GM12878 (cell line): ENCODE results near the gene SHQ1. TPM values are rescaled to one million over a fixed set of nuclear protein-coding genes. Genes with fewer than 3 reads are reported as not detected.

Source experiments
- ATAC-seq: fragments of 200-7000 bp; cut with Tn5 transposase; 3 replicates; pipeline ENCODE4 v1.9.1; 2020; ENCODE audit warnings: mild to moderate bottlenecking, moderate library complexity
- BruUV-seq: library from RNA; stranded (reverse); fragments of 400-500 nt; replicated peaks from 2 replicates; lab custom pipeline; 2021; lab: Mats Ljungman, UMichigan
- CTCF ChIA-PET: fragments of 300-600 bp; sonication (Branson Sonifier 250); formaldehyde crosslinking; extraction: SDS; loops from one replicate; lab custom pipeline; 2021; ENCODE audit warnings: inconsistent platforms; lab: Yijun Ruan, JAX
- POLR2A ChIA-PET: fragments of 350-600 bp; formaldehyde crosslinking; extraction: SDS; loops from one replicate; lab custom pipeline; 2021; ENCODE audit warnings: inconsistent platforms; lab: Charles Lee
- RAD21 ChIA-PET: fragments of 300-600 bp; sonication (Branson Sonifier 250); formaldehyde crosslinking; loops from one replicate; lab custom pipeline; 2023; ENCODE audit warnings: antibody characterized with exemption; ENCODE audit not compliant: unreplicated experiment; lab: Charles Lee
- SMC1A ChIA-PET: fragments of 300-600 bp; sonication (Branson Sonifier 250); formaldehyde crosslinking; loops from one replicate; lab custom pipeline; 2023; ENCODE audit not compliant: unreplicated experiment, uncharacterized antibody; lab: Charles Lee
- DNase-seq: peaks from one replicate; pipeline ENCODE4 v3.0.0-alpha.2; 2011; ENCODE audit warnings: low read depth, low spot score
- FAIRE-seq: peaks from 3 replicates; lab custom pipeline; 2011; peaks lifted over from hg19 to GRCh38; lab: Jason Lieb, UNC
- H2AFZ ChIP-seq: 2 replicates; pipeline ENCODE4 v1.6.0; 2011; ENCODE audit warnings: low read depth, low read length, control low read depth; ENCODE audit not compliant: control insufficient read depth
- H3K27ac ChIP-seq: 2 replicates; pipeline ENCODE4 v1.5.1; 2011; ENCODE audit warnings: control low read depth; ENCODE audit not compliant: control insufficient read depth, insufficient read depth
- H3K27me3 ChIP-seq, 2 experiments: replicated peaks in 1 of 2; 2 replicates each; pipeline versions ENCODE4 v1.6.0 to v1.6.1; 2011; ENCODE audit warnings: low read length in 1 of 2; ENCODE audit not compliant: control insufficient read depth in 2 of 2, insufficient read depth in 2 of 2
- H3K36me3 ChIP-seq, 2 experiments: 2 replicates each; pipeline ENCODE4 v1.5.1; 2011; ENCODE audit warnings: low read length in 1 of 2; ENCODE audit not compliant: control insufficient read depth in 2 of 2, insufficient read depth in 2 of 2
- H3K4me1 ChIP-seq: 2 replicates; pipeline ENCODE4 v1.6.1; 2011; ENCODE audit warnings: mild to moderate bottlenecking, low read length, moderate library complexity, mixed read lengths; ENCODE audit not compliant: control insufficient read depth, insufficient read depth
- H3K4me2 ChIP-seq: 2 replicates; pipeline ENCODE4 v1.6.0; 2011; ENCODE audit warnings: control low read depth; ENCODE audit not compliant: control insufficient read depth, insufficient read depth
- H3K4me3 ChIP-seq: fragments of 200-600 bp; sonication (generic); 2 replicates; pipeline ENCODE4 v1.5.1; 2016
- H3K79me2 ChIP-seq: 2 replicates; pipeline ENCODE4 v1.6.0; 2011; ENCODE audit warnings: low read length; ENCODE audit not compliant: control insufficient read depth, insufficient read depth
- H3K9ac ChIP-seq: 2 replicates; pipeline ENCODE4 v1.8.0; 2011; ENCODE audit warnings: low read length, control low read depth, mixed read lengths; ENCODE audit not compliant: control insufficient read depth, insufficient read depth
- H3K9me3 ChIP-seq: replicated peaks from 3 replicates; pipeline ENCODE4 v1.5.1; 2011; ENCODE audit warnings: mild to moderate bottlenecking, low read length; ENCODE audit not compliant: control insufficient read depth, insufficient read depth
- H4K20me1 ChIP-seq: 2 replicates; pipeline ENCODE4 v1.6.0; 2011; ENCODE audit not compliant: control insufficient read depth, insufficient read depth
- BCL11A ChIP-seq: IDR thresholded peaks from 2 replicates; pipeline ENCODE4 v1.6.1; 2011; ENCODE audit warnings: low read depth, low read length
- CBX3 ChIP-seq: fragments of 200-600 bp; sonication (generic); IDR thresholded peaks from 2 replicates; pipeline ENCODE4 v1.6.1; 2016; ENCODE audit warnings: low read depth, borderline replicate concordance
- CEBPB ChIP-seq, 2 experiments: fragments of 150-350 bp in 1 of 2; IDR thresholded peaks; 2 replicates each; pipeline ENCODE4 v1.6.1; 2012 to 2014; ENCODE audit warnings: low read depth in 2 of 2, low read length in 2 of 2, borderline replicate concordance in 1 of 2, inconsistent platforms in 1 of 2
- CHD4 ChIP-seq: fragments of 200-600 bp; sonication (generic); IDR thresholded peaks from 2 replicates; pipeline ENCODE4 v1.6.1; 2016; ENCODE audit warnings: mild to moderate bottlenecking
- DPF2 ChIP-seq: fragments of 450-650 bp; IDR thresholded peaks from 2 replicates; pipeline ENCODE4 v1.6.1; 2017; ENCODE audit warnings: mild to moderate bottlenecking
- EED ChIP-seq: sonication (generic); IDR thresholded peaks from 2 replicates; pipeline ENCODE4 v1.6.1; 2016; ENCODE audit warnings: antibody characterized with exemption, low read depth
- EGR1 ChIP-seq, 2 experiments: IDR thresholded peaks; 1 replicate in 1 of 2; 2 replicates in 1 of 2; pipeline ENCODE4 v1.6.1; 2011 to 2012; ENCODE audit warnings: low read depth in 2 of 2, low read length in 2 of 2, borderline replicate concordance in 1 of 2, mild to moderate bottlenecking in 1 of 2, moderate library complexity in 1 of 2
- IRF4 ChIP-seq: IDR thresholded peaks from 2 replicates; pipeline ENCODE4 v1.6.1; 2011; ENCODE audit warnings: low read depth, low read length
- KLF5 ChIP-seq: fragments of 450-650 bp; IDR thresholded peaks from 2 replicates; pipeline ENCODE4 v1.6.1; 2014; ENCODE audit warnings: mild to moderate bottlenecking; ENCODE audit not compliant: partially characterized antibody
- RFX5 ChIP-seq: IDR thresholded peaks from 2 replicates; pipeline ENCODE4 v1.6.1; 2011; ENCODE audit warnings: low read depth, low read length, improper control_type of control experiment
- SMARCA5 ChIP-seq: fragments of 450-650 bp; IDR thresholded peaks from 2 replicates; pipeline ENCODE4 v1.6.1; 2017; ENCODE audit warnings: mild to moderate bottlenecking
- SPI1 ChIP-seq: IDR thresholded peaks from 2 replicates; pipeline ENCODE4 v1.6.1; 2011; ENCODE audit warnings: low read depth, mild to moderate bottlenecking, low read length, moderate library complexity, borderline replicate concordance; ENCODE audit not compliant: insufficient read depth
- SRF ChIP-seq, 2 experiments: IDR thresholded peaks; 2 replicates each; pipeline ENCODE4 v1.6.1; 2011; ENCODE audit warnings: low read depth in 2 of 2, low read length in 2 of 2, mild to moderate bottlenecking in 1 of 2, moderate library complexity in 1 of 2
- TCF7 ChIP-seq: IDR thresholded peaks from 2 replicates; pipeline ENCODE4 v1.6.1; 2014; ENCODE audit warnings: antibody characterized with exemption, borderline replicate concordance
- ZNF207 ChIP-seq: fragments of 450-650 bp; IDR thresholded peaks from 2 replicates; pipeline ENCODE4 v1.6.1; 2014; ENCODE audit warnings: antibody characterized with exemption, mild to moderate bottlenecking, borderline replicate concordance
- ZNF622 ChIP-seq: fragments of 450-650 bp; IDR thresholded peaks from 2 replicates; pipeline ENCODE4 v1.6.1; 2017; ENCODE audit warnings: mild to moderate bottlenecking, inconsistent platforms
- ZNF687 ChIP-seq: fragments of 450-650 bp; IDR thresholded peaks from 2 replicates; pipeline ENCODE4 v1.6.1; 2017; ENCODE audit warnings: mild to moderate bottlenecking, moderate library complexity
- WGBS: methylation state at CpG from one replicate; pipeline ENCODE4 v1.1.6; 2016; ENCODE audit warnings: low lambda C conversion rate; ENCODE audit not compliant: insufficient replicate concordance, insufficient coverage; ENCODE audit errors: missing lambda C conversion rate; 5-methylcytosine and 5-hydroxymethylcytosine counted together
- in situ Hi-C: fragments of 300-500 bp; cut with MboI; formaldehyde crosslinking; loops from 9 replicates; pipeline ENCODE4 v1.14.3; 2018; ENCODE audit warnings: mixed read lengths
- intact Hi-C: fragments of 100-400 bp; cut with micrococcal nuclease; formaldehyde crosslinking; loops from one replicate; pipeline ENCODE4 v1.14.2; 2022; ENCODE audit not compliant: unreplicated experiment
- polyA plus RNA-seq, 11 experiments: library from polyadenylated mRNA; depleted of rRNA in 4 of 11; unstranded in 6 of 11; stranded (reverse) in 5 of 11; fragments of >200 nt; fragmentation: Nextera tagmentation in 4 of 11; fragmentation: Illumina TruSeq in 1 of 11; extraction: Ambion mirVana in 4 of 11; extraction: Trizol in 1 of 11; gene quantifications; 1 replicate in 1 of 11; 2 replicates in 10 of 11; pipeline versions ENCODE4 v1.2.1 to v1.2.3, GENCODE V29; 2011 to 2016; ENCODE audit warnings: inconsistent platforms in 2 of 11, missing spikeins in 2 of 11, low read depth in 1 of 11
- total RNA-seq, 4 experiments: library from RNA; depleted of rRNA in 3 of 4; stranded (reverse); fragments of >200 nt in 3 of 4; fragmentation: Illumina TruSeq in 1 of 4; extraction: Trizol in 1 of 4; gene quantifications; 2 replicates each; pipeline versions ENCODE4 v1.2.1 to v1.2.3, GENCODE V29; 2013 to 2021

SHQ1 gene
- total and polyA plus RNA-seq, 10 of the 15 experiments (the other 5 are each of a cell fraction or from before 2014, with no cell fraction given) = 12.6 to 51.7 (median 24.5) TPM

- intact Hi-C loops = no loop called here
- ChIA-PET POLR2A (interaction anchor here (0.6 to 0.7 kb wide), 2 partner anchors 15 to 38 kb away, joined by 3 read pairs; no protein-coding TSS in a partner anchor), RAD21 (no interaction called here), SMC1A (interaction anchor here (1.6 kb wide), 1 partner anchor 12 kb away, joined by 4 read pairs; no protein-coding TSS in a partner anchor), CTCF (interaction anchor here (1.1 to 1.2 kb wide), 2 partner anchors 10 to 14 kb away, joined by 3 read pairs; no protein-coding TSS in a partner anchor)
- in situ Hi-C loops = no loop called here
- Histone ChIP-seq H3K36me3 (peaks cover 2 to 30% of the 10 kb centered on the region in 2 experiments), H3K9ac (no peak overlapping the region), H3K4me3 (no peak overlapping the region), H3K27me3 (no peaks in the 10 kb centered on the region), H3K4me2 (no peak overlapping the region), H3K79me2 (no peaks in the 10 kb centered on the region), H3K9me3 (no peaks in the 10 kb centered on the region), H2AFZ (no peak overlapping the region), H3K4me1 (no peaks in the 10 kb centered on the region), H3K27ac (no peak overlapping the region), H4K20me1 (no peaks in the 10 kb centered on the region)
- no TSS peak for BruUV-seq
- no peak for TF ChIP-seq SMARCA5
- TF ChIP-seq CEBPB (IDR thresholded peaks at IDR 0.05; ENCODE audit: borderline replicate concordance in 1 of 2, low read depth in 2 of 2, low read length in 2 of 2) = no peak
- TF ChIP-seq EGR1 (IDR thresholded peaks at IDR 0.05; ENCODE audit: borderline replicate concordance in 1 of 2, low read depth in 2 of 2, low read length in 2 of 2) = no peak
- TF ChIP-seq SRF (IDR thresholded peaks at IDR 0.05; ENCODE audit: low read depth in 2 of 2, low read length in 2 of 2) = no peak
- TF ChIP-seq EED = no peak
- TF ChIP-seq IRF4 = no peak
- TF ChIP-seq SPI1 = no peak
- TF ChIP-seq DPF2 = no peak
- TF ChIP-seq ZNF207 = no peak
- TF ChIP-seq KLF5 = no peak
- TF ChIP-seq ZNF687 = no peak
- TF ChIP-seq BCL11A = no peak
- TF ChIP-seq CHD4 = no peak
- TF ChIP-seq RFX5 = no peak
- TF ChIP-seq TCF7 = no peak
- TF ChIP-seq CBX3 = no peak
- TF ChIP-seq ZNF622 = no peak
- DNase-seq (no peak), ATAC-seq (no peak), FAIRE-seq (no peak)
- 96% methylated on average over 3 of the region's 3 CpGs for WGBS
These were observed 11.8 kb downstream of the SHQ1 start for GRCh38 chr3:72836416-72836815.
